H1 (cell line): Measurements from ENCODE around the gene TTC34.
"Not testable (repeated sequence)": the region's sequence is repeated elsewhere in the genome, so short reads cannot be mapped to it uniquely, and the experiment has no call there.

Experiments
- CBX5 ChIP-seq: fragments of 300-800, 300-1000 bp; sonication (generic); IDR thresholded peaks from 2 replicates; pipeline ENCODE4 v1.7.1; 2016; ENCODE audit warnings: antibody characterized with exemption, low read length, low read depth
- EZH2 ChIP-seq: fragments of 200-600 bp; sonication (generic); IDR thresholded peaks from 2 replicates; pipeline ENCODE4 v1.7.1; 2012; ENCODE audit warnings: low read depth, mild to moderate bottlenecking, moderate library complexity, low read length, inconsistent platforms; ENCODE audit not compliant: severe bottlenecking
- TEAD4 ChIP-seq: IDR thresholded peaks from 2 replicates; pipeline ENCODE4 v1.6.1; 2012; ENCODE audit warnings: low read depth, low read length, inconsistent platforms, mixed read lengths

DNA sequence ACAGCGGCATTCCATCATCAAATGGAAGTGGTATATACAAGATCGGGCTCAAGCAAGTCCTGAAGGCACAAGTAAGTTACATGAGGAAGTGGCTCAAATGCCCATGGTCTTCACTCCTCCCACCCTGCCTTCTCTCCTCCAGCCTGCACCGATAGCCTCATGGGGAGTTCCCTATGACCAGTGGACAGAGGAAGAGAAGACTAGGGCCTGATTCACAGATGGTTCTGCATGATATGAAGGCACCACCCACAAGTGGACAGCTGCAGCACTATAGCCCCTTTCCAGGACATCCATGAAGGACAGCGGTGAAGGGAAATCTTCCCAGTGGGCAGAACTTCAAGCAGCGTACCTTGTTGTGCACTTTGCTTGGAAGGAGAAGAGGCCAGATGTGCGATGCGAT, 175.7 kb downstream of the TTC34 start:
- not testable (repeated sequence) for TF ChIP-seq TEAD4, CBX5, EZH2
